ENCODE data around the gene SAV1.

DNA sequence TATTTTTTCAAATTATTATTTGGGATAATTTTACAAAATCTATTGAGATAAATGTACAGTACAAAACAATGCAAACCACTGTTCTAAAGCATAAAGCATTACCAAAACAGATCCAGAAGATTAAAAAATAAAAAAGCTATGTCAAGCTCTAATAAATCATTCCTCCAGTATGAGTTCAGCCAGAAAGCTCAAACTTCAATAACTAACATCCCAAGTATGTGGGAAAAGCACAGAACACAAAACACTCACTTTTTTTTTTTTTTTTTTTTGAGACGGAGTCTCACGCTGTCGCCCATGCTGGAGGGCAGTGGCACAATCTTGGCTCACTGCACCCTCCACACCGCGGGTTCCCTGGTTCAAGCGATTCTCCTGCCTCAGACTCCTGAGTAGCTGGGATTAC lies 11.3 kb downstream of the SAV1 start:
- TF ChIP-seq, protein P1, sequence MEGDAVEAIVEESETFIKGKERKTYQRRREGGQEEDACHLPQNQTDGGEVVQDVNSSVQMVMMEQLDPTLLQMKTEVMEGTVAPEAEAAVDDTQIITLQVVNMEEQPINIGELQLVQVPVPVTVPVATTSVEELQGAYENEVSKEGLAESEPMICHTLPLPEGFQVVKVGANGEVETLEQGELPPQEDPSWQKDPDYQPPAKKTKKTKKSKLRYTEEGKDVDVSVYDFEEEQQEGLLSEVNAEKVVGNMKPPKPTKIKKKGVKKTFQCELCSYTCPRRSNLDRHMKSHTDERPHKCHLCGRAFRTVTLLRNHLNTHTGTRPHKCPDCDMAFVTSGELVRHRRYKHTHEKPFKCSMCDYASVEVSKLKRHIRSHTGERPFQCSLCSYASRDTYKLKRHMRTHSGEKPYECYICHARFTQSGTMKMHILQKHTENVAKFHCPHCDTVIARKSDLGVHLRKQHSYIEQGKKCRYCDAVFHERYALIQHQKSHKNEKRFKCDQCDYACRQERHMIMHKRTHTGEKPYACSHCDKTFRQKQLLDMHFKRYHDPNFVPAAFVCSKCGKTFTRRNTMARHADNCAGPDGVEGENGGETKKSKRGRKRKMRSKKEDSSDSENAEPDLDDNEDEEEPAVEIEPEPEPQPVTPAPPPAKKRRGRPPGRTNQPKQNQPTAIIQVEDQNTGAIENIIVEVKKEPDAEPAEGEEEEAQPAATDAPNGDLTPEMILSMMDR (IDR thresholded peaks at IDR 0.05), result no peak
- no peak for TF ChIP-seq POLR2A (IDR thresholded peaks at IDR 0.05)
- no peak for TF ChIP-seq EP300 (IDR thresholded peaks at IDR 0.05)

Data from sigmoid colon (tissue), 4 donors.